MCF 10A (cell line): ENCODE measurements around the gene MUC7. TPM values are rescaled to one million over a fixed set of nuclear protein-coding genes. Genes with fewer than 3 reads are reported as not detected.

Experiments used
- BruUV-seq: library from RNA; stranded (reverse); fragments of 400-500 nt; replicated peaks from 2 replicates; lab custom pipeline; 2021; lab: Mats Ljungman, UMichigan
- CTCF ChIA-PET: fragments of 300-600 bp; sonication (Branson Sonifier 250); formaldehyde crosslinking; extraction: SDS; loops from one replicate; lab custom pipeline; 2021; ENCODE audit warnings: antibody characterized with exemption, inconsistent platforms; lab: Yijun Ruan, JAX
- POLR2A ChIA-PET: fragments of 300-600, 350-650 bp; sonication (Branson Sonifier 250); formaldehyde crosslinking; extraction: SDS; loops from one replicate; lab custom pipeline; 2020; ENCODE audit warnings: antibody characterized with exemption, inconsistent platforms; lab: Yijun Ruan, JAX
- DNase-seq: peaks from one replicate; pipeline ENCODE4 v3.0.0-alpha.2; 2018; ENCODE audit not compliant: unreplicated experiment
- H3K27ac Mint-ChIP-seq: one replicate; pipeline ENCODE4 v1.8.0; 2022; ENCODE audit warnings: mild to moderate bottlenecking, low read depth, mixed read lengths; ENCODE audit not compliant: unreplicated experiment
- H3K27me3 Mint-ChIP-seq: one replicate; pipeline ENCODE4 v1.8.0; 2022; ENCODE audit warnings: mixed read lengths; ENCODE audit not compliant: insufficient read depth, unreplicated experiment
- H3K36me3 Mint-ChIP-seq: one replicate; pipeline ENCODE4 v1.8.0; 2022; ENCODE audit warnings: mild to moderate bottlenecking, moderate library complexity, mixed read lengths; ENCODE audit not compliant: insufficient read depth, unreplicated experiment
- H3K4me1 Mint-ChIP-seq: one replicate; pipeline ENCODE4 v1.8.0; 2022; ENCODE audit warnings: mixed read lengths; ENCODE audit not compliant: insufficient read depth, unreplicated experiment
- H3K4me3 Mint-ChIP-seq: one replicate; pipeline ENCODE4 v1.8.0; 2022; ENCODE audit warnings: mild to moderate bottlenecking, moderate library complexity, mixed read lengths; ENCODE audit not compliant: unreplicated experiment
- H3K9me3 Mint-ChIP-seq: one replicate; pipeline ENCODE4 v1.8.0; 2022; ENCODE audit warnings: mixed read lengths; ENCODE audit not compliant: unreplicated experiment
- intact Hi-C: fragments of 100-400 bp; cut with micrococcal nuclease; formaldehyde crosslinking; loops from 2 replicates; pipeline ENCODE4 v1.14.1; 2022
- total RNA-seq: library from RNA; stranded (reverse); gene quantifications from 2 replicates; pipeline ENCODE4 v1.2.3, GENCODE V29; 2022
- TF ChIP-seq, protein P1 (sequence below): fragments of 200-600 bp; IDR thresholded peaks from one replicate; pipeline ENCODE4 v1.8.0; 2022; ENCODE audit warnings: antibody characterized with exemption, mild to moderate bottlenecking; ENCODE audit not compliant: unreplicated experiment

MUC7 gene
- total RNA-seq, 1 experiment from 2014 or later, result not detected

- BruUV-seq, result no TSS peak
- intact Hi-C loops, result no loop called here
- Mint-ChIP-seq H3K9me3 (no peaks in the 10 kb centered on the region), H3K4me3 (no peak overlapping the region), H3K27me3 (no peaks in the 10 kb centered on the region), H3K4me1 (peaks cover 22% of the 10 kb centered on the region), H3K27ac (peak overlapping the region; percentile 66), H3K36me3 (no peaks in the 10 kb centered on the region)
- DNase-seq, result peak; percentile 59
- ChIA-PET POLR2A (interaction anchor here (0.9 kb wide), 2 partner anchors 9 to 25 kb away, joined by 3 read pairs; no protein-coding TSS in a partner anchor), CTCF (interaction anchor here (0.9 to 1.0 kb wide), 2 partner anchors 10 to 14 kb away, joined by 4 to 5 read pairs; no protein-coding TSS in a partner anchor)
- TF ChIP-seq, protein P1, sequence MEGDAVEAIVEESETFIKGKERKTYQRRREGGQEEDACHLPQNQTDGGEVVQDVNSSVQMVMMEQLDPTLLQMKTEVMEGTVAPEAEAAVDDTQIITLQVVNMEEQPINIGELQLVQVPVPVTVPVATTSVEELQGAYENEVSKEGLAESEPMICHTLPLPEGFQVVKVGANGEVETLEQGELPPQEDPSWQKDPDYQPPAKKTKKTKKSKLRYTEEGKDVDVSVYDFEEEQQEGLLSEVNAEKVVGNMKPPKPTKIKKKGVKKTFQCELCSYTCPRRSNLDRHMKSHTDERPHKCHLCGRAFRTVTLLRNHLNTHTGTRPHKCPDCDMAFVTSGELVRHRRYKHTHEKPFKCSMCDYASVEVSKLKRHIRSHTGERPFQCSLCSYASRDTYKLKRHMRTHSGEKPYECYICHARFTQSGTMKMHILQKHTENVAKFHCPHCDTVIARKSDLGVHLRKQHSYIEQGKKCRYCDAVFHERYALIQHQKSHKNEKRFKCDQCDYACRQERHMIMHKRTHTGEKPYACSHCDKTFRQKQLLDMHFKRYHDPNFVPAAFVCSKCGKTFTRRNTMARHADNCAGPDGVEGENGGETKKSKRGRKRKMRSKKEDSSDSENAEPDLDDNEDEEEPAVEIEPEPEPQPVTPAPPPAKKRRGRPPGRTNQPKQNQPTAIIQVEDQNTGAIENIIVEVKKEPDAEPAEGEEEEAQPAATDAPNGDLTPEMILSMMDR, result no peak
Measured at GRCh38 chr4:70515367-70516250, 43.6 kb downstream of the MUC7 start.

DNA sequence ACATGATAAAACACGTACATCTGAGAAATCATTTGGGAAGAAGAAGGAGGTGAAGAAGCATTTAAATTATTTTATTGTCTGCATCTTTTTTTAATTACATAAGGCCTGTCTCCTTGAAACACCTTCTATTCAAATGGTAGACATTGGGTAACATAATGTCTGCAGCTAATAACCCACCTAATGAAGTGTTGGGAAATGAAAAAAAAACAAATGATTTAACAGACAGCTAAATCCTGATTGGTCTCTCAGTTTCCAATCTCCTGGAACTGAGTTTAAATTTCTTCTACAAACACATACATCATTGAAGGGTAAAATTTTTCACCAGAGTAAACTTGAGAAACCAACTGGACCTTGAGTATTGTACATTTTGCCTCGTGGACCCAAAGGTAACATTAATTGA lies 46.3 kb downstream of the MUC7 start, which contains the start of gene AMTN:
Gene AMTN, plus strand, starts transcription at position 301 of the 400 bp plus-strand sequence. CDS start 209 bp downstream, outside the sequence.
- Mint-ChIP-seq H3K9me3 (no peaks in the 10 kb centered on the region), H3K27ac (no peak within 1 kb of the TSS), H3K4me3 (no peak within 1 kb of the TSS), H3K4me1 (peaks cover 41% of the 10 kb centered on the region), H3K36me3 (no peaks in the 10 kb centered on the region), H3K27me3 (no peaks in the 10 kb centered on the region)
- BruUV-seq, result no TSS peak
- intact Hi-C loops, result no loop called here
- no peak for DNase-seq
- ChIA-PET POLR2A (interaction anchor here (0.7 kb wide), 1 partner anchor 139 kb away, joined by 3 read pairs; no protein-coding TSS in a partner anchor), CTCF (no interaction called here)
- TF ChIP-seq, protein P1, result no peak

- DNase-seq, result peak; percentile 72
- no peaks in the 10 kb centered on the region for H3K27me3 Mint-ChIP-seq
- no peak overlapping the region for H3K4me3 Mint-ChIP-seq
- H3K36me3 Mint-ChIP-seq, result no peaks in the 10 kb centered on the region
- POLR2A ChIA-PET, result interaction anchor here (0.7 kb wide), 2 partner anchors 140 to 186 kb away, joined by 3 to 4 read pairs; no protein-coding TSS in a partner anchor
- TF ChIP-seq, protein P1, result no peak
- BruUV-seq, result no TSS peak
- CTCF ChIA-PET, result no interaction called here
- no peak overlapping the region for H3K27ac Mint-ChIP-seq
- intact Hi-C loops, result no loop called here
- peaks cover 41% of the 10 kb centered on the region for H3K4me1 Mint-ChIP-seq
- no peaks in the 10 kb centered on the region for H3K9me3 Mint-ChIP-seq
Measured at GRCh38 chr4:70518716-70519115, 46.7 kb downstream of the MUC7 start.

- TF ChIP-seq, protein P1, result no peak
- ChIA-PET POLR2A (interaction anchor here (0.6 to 1.4 kb wide), 4 partner anchors 11 to 814 kb away, joined by 3 to 7 read pairs (median 4); partner anchors contain the start of gene DCK), CTCF (interaction anchor here (1.2 to 4.2 kb wide), 2 partner anchors 11 to 252 kb away, joined by 3 to 13 read pairs; no protein-coding TSS in a partner anchor)
- intact Hi-C loops, result no loop called here
- H3K27me3 Mint-ChIP-seq, result no peaks in the 10 kb centered on the region
- peak overlapping the region; percentile 49 for H3K27ac Mint-ChIP-seq
- H3K9me3 Mint-ChIP-seq, result no peaks in the 10 kb centered on the region
- no peaks in the 10 kb centered on the region for H3K36me3 Mint-ChIP-seq
- no peak overlapping the region for H3K4me3 Mint-ChIP-seq
- DNase-seq, result peak; percentile 81
- BruUV-seq, result no TSS peak
- H3K4me1 Mint-ChIP-seq, result peaks cover 30% of the 10 kb centered on the region
Measured at GRCh38 chr4:70522626-70523025, 50.6 kb downstream of the MUC7 start.
